Nephron (organoid): ENCODE results near the gene CDKAL1.
"Not testable (repeated sequence)": the region's sequence is repeated elsewhere in the genome, so short reads cannot be mapped to it uniquely, and the experiment has no call there.

Experiments
- H3K27ac Mint-ChIP-seq, 3 experiments: 2 replicates each; pipeline ENCODE4 v1.8.0; 2020; ENCODE audit warnings: mixed read lengths in 3 of 3, mild to moderate bottlenecking in 2 of 3, moderate library complexity in 1 of 3
- H3K27me3 Mint-ChIP-seq: 2 replicates; pipeline ENCODE4 v1.8.0; 2021; ENCODE audit warnings: low read depth, mild to moderate bottlenecking, moderate library complexity, mixed read lengths
- H3K36me3 Mint-ChIP-seq: 2 replicates; pipeline ENCODE4 v1.8.0; 2020; ENCODE audit warnings: low read depth, mixed read lengths
- H3K4me1 Mint-ChIP-seq: 2 replicates; pipeline ENCODE4 v1.8.0; 2020; ENCODE audit warnings: mixed read lengths
- H3K4me3 Mint-ChIP-seq, 3 experiments: 2 replicates each; pipeline ENCODE4 v1.8.0; 2020; ENCODE audit warnings: mild to moderate bottlenecking in 3 of 3, mixed read lengths in 3 of 3, moderate library complexity in 2 of 3
- H3K9me3 Mint-ChIP-seq: 2 replicates; pipeline ENCODE4 v1.8.0; 2020; ENCODE audit warnings: mixed read lengths
- TF ChIP-seq, protein P1 (sequence below), 3 experiments: fragments of 200-600 bp; sonication (generic); IDR thresholded peaks; one replicate each; pipeline ENCODE4 v1.5.0; 2021; ENCODE audit warnings: antibody characterized with exemption in 3 of 3; ENCODE audit not compliant: unreplicated experiment in 3 of 3

Gene CDKAL1

DNA sequence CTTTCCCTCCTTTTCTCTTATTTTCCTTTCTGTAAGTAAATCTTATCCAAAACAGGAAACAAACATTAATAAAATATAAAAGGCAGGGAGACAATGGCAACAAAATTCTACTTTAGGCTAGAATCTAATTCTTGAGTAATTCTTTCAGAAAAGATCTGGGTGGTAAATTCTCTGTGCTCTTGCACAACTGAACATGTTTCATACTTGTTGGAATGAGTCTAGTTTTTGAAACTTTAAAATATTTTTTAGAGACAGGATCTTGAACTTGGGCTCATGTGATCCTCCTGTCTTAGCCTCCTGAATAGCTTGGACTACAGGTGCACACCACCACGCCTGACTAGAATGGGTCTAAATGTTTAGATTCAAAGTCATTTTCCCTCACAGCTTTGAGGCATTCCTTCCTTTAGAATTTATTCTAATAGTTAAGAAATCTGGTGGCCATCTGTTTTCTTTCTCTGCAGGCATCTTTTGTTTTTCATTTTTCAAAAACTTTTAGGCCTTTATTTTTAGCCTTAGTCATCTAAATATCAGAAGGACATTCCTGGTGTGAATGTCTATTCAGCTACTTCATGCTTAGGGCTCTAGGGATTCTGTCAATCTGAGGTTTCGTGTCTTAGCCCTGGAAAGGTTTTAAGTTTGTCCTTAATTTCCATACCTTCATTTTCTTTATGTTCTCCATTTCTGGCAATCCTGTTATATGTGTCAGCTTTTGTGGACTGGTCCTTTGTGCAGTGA lies 76.5 kb downstream of the CDKAL1 start:
- H3K4me1 Mint-ChIP-seq: no peaks in the 10 kb centered on the region
- no peak overlapping the region for H3K27ac Mint-ChIP-seq
- H3K4me3 Mint-ChIP-seq: no peak overlapping the region
- no peaks in the 10 kb centered on the region for H3K9me3 Mint-ChIP-seq
- H3K36me3 Mint-ChIP-seq: peaks cover 10% of the 10 kb centered on the region
- H3K27me3 Mint-ChIP-seq: peaks cover 4% of the 10 kb centered on the region
- TF ChIP-seq, protein P1, sequence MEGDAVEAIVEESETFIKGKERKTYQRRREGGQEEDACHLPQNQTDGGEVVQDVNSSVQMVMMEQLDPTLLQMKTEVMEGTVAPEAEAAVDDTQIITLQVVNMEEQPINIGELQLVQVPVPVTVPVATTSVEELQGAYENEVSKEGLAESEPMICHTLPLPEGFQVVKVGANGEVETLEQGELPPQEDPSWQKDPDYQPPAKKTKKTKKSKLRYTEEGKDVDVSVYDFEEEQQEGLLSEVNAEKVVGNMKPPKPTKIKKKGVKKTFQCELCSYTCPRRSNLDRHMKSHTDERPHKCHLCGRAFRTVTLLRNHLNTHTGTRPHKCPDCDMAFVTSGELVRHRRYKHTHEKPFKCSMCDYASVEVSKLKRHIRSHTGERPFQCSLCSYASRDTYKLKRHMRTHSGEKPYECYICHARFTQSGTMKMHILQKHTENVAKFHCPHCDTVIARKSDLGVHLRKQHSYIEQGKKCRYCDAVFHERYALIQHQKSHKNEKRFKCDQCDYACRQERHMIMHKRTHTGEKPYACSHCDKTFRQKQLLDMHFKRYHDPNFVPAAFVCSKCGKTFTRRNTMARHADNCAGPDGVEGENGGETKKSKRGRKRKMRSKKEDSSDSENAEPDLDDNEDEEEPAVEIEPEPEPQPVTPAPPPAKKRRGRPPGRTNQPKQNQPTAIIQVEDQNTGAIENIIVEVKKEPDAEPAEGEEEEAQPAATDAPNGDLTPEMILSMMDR (IDR thresholded peaks at IDR 0.05; ENCODE audit: unreplicated experiment in 3 of 3): no peak

GRCh38 chr6:20617537-20617936 lies 83.3 kb downstream of the CDKAL1 start:
- not testable (repeated sequence) for H3K27ac Mint-ChIP-seq, H3K4me3 Mint-ChIP-seq, H3K9me3 Mint-ChIP-seq, H3K36me3 Mint-ChIP-seq, H3K27me3 Mint-ChIP-seq
- H3K4me1 Mint-ChIP-seq: peaks cover 14% of the 10 kb centered on the region

DNA sequence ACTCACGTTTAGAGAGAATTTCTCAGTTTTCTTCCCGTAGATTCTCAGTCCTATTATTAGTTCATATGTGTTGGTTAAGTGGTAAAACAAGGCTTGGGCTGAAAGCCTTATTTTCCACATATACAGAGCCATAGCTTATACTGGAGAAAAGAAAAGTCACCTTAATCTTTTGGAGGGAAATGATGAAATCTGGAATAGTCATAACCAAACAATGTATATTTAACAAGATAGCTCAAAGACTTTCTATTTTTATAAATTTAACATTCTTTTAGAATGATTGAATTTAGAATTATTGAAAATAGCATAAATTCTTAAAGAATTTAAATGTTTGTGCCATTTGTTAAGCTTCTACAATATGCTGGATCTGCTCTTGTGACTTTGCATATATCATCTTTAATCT lies 85.8 kb downstream of the CDKAL1 start:
- TF ChIP-seq, protein P1 (IDR thresholded peaks at IDR 0.05; ENCODE audit: unreplicated experiment in 3 of 3): no peak
- peaks cover 4% of the 10 kb centered on the region for H3K36me3 Mint-ChIP-seq
- H3K27ac Mint-ChIP-seq: no peak overlapping the region
- H3K9me3 Mint-ChIP-seq: peaks cover 3% of the 10 kb centered on the region
- H3K4me1 Mint-ChIP-seq: peaks cover 24% of the 10 kb centered on the region
- no peaks in the 10 kb centered on the region for H3K27me3 Mint-ChIP-seq
- no peak overlapping the region for H3K4me3 Mint-ChIP-seq

DNA sequence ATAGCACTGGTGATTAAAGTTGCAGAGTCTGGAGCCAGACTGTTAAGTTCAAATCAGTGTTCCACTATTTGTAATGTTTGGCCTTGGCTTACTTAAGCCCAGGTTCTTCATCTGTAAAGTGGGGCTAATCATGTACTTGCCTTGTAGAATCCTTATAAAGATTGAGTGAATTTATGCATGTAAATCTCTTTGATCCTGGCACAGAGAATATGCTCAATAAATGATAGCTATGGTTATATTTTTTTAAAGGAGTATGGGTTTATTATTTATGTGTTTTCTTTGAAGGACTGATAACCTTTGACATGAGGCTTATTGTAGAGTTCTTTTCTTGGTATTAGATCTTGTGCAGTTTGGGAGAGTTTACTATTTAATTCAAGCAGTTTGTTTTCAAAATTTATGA lies 89.5 kb downstream of the CDKAL1 start:
- H3K36me3 Mint-ChIP-seq: no peaks in the 10 kb centered on the region
- TF ChIP-seq, protein P1 (IDR thresholded peaks at IDR 0.05; ENCODE audit: unreplicated experiment in 3 of 3): no peak
- H3K27ac Mint-ChIP-seq: peak overlapping the region in 1 of 3 experiments; percentile 18
- no peaks in the 10 kb centered on the region for H3K9me3 Mint-ChIP-seq
- H3K27me3 Mint-ChIP-seq: no peaks in the 10 kb centered on the region
- peaks cover 32% of the 10 kb centered on the region for H3K4me1 Mint-ChIP-seq
- no peak overlapping the region for H3K4me3 Mint-ChIP-seq

GRCh38 chr6:20626165-20626564 lies 91.9 kb downstream of the CDKAL1 start:
- Mint-ChIP-seq H3K4me1 (peaks cover 30% of the 10 kb centered on the region), H3K27ac (no peak overlapping the region), H3K36me3 (no peaks in the 10 kb centered on the region), H3K9me3 (no peaks in the 10 kb centered on the region), H3K4me3 (no peak overlapping the region), H3K27me3 (no peaks in the 10 kb centered on the region)
- TF ChIP-seq, protein P1 (IDR thresholded peaks at IDR 0.05; ENCODE audit: unreplicated experiment in 3 of 3): no peak

DNA sequence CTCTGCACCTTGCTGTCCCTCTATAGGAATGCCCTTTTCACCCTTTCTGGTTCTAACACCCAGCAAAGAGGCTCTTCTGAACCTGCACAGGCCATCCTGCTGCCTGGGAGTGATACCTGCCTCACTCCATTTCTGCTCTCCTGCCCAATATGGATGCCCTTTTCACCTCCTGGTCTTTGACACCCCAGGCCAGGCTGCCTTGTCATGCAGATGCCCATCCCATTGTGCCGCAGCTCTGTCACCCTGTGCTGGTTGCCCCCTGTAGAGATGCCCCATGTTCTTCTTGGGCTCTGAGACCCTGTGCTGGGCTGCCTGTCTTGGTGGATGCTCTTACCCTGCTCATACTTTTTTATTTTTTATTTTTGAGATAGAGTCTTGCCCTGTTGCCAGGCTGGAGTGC lies 95.3 kb downstream of the CDKAL1 start:
- no peak overlapping the region for H3K4me3 Mint-ChIP-seq
- H3K27ac Mint-ChIP-seq: peak overlapping the region in 1 of 3 experiments; percentile 12
- TF ChIP-seq, protein P1 (IDR thresholded peaks at IDR 0.05; ENCODE audit: unreplicated experiment in 3 of 3): no peak
- H3K9me3 Mint-ChIP-seq: no peaks in the 10 kb centered on the region
- peaks cover 3% of the 10 kb centered on the region for H3K36me3 Mint-ChIP-seq
- H3K27me3 Mint-ChIP-seq: no peaks in the 10 kb centered on the region
- peaks cover 21% of the 10 kb centered on the region for H3K4me1 Mint-ChIP-seq
